Sciatic nerve (tissue), 2 donors: ENCODE data around the gene IL17B. TPM values are rescaled to one million over a fixed set of nuclear protein-coding genes. Genes with fewer than 3 reads are reported as not detected.

Experiments used
- ATAC-seq: fragments of 200-7000 bp; cut with Tn5 transposase; one replicate; pipeline ENCODE4 v1.9.1; 2020; ENCODE audit warnings: mild to moderate bottlenecking, moderate library complexity
- DNase-seq: peaks from one replicate; pipeline ENCODE4 v3.0.0-alpha.2; 2020; ENCODE audit warnings: low spot score
- intact Hi-C: fragments of 100-400 bp; cut with DNase I; formaldehyde crosslinking; loops from one replicate; pipeline ENCODE4 v1.14.2; 2022
- total RNA-seq: library from RNA; stranded (reverse); fragmentation: NEBNext Ultra II Directional; extraction: Animal tissue kit (Norgen Biotek cat#: 25700); gene quantifications from one replicate; pipeline ENCODE4 v1.2.1, GENCODE V29; 2021
- donor health status: DM: no; HTN: no; CAD: no.
- donor health status: DM: no; HTN: no; CAD: no.

The IL17B gene
- 51.7 TPM for total RNA-seq

GRCh38 chr5:149379177-149379761 lies at the start of gene IL17B:
IL17B (minus strand) TSS chr5:149379292; CDS start chr5:149379225, 67 bp downstream.
- DNase-seq, result no peak
- ATAC-seq, result peak; percentile 8
- intact Hi-C loops, result no loop called here

- intact Hi-C loops, result no loop called here
- ATAC-seq (no peak), DNase-seq (no peak)
Measured at GRCh38 chr5:149428032-149428431, 48.9 kb upstream of the IL17B start.

GRCh38 chr5:149427374-149427773 lies 48.3 kb upstream of the IL17B start:
- DNase-seq, result no peak
- intact Hi-C loops, result no loop called here
- ATAC-seq, result no peak

GRCh38 chr5:149426931-149427330 lies 47.8 kb upstream of the IL17B start:
- intact Hi-C loops, result no loop called here
- no peak for DNase-seq
- no peak for ATAC-seq

- ATAC-seq (no peak), DNase-seq (no peak)
- intact Hi-C loops, result no loop called here
Measured at GRCh38 chr5:149425729-149426128, 46.6 kb upstream of the IL17B start.

- ATAC-seq, result no peak
- intact Hi-C loops, result loop anchor here (5.0 kb wide), 1 partner anchor 37 kb away; no protein-coding TSS in a partner anchor
- no peak for DNase-seq
Measured at GRCh38 chr5:149424371-149425315, 45.6 kb upstream of the IL17B start.

- no peak for ATAC-seq
- intact Hi-C loops, result loop anchor here (5.0 kb wide), 1 partner anchor 37 kb away; no protein-coding TSS in a partner anchor
- DNase-seq, result no peak
Measured at GRCh38 chr5:149423794-149424268, 44.7 kb upstream of the IL17B start.

- DNase-seq (no peak), ATAC-seq (no peak)
- intact Hi-C loops, result loop anchor here (5.0 kb wide), 1 partner anchor 36 kb away; no protein-coding TSS in a partner anchor
Measured at GRCh38 chr5:149423049-149423793, 44.1 kb upstream of the IL17B start.

- intact Hi-C loops, result loop anchor here (5.0 kb wide), 1 partner anchor 35 kb away; no protein-coding TSS in a partner anchor
Measured at GRCh38 chr5:149422366-149423048, 43.4 kb upstream of the IL17B start.

GRCh38 chr5:149421834-149422233 lies 42.7 kb upstream of the IL17B start:
- intact Hi-C loops, result loop anchor here (5.0 kb wide), 1 partner anchor 35 kb away; no protein-coding TSS in a partner anchor
- no peak for DNase-seq
- ATAC-seq, result no peak

More at GRCh38 chr5:149422366-149423048, 43.4 kb upstream of the IL17B start:
- no peak for DNase-seq
- ATAC-seq, result peak; percentile 75

- no peak for ATAC-seq
- intact Hi-C loops, result loop anchor here (5.0 kb wide), 1 partner anchor 34 kb away; no protein-coding TSS in a partner anchor
Measured at GRCh38 chr5:149421372-149421685, 42.2 kb upstream of the IL17B start.

GRCh38 chr5:149420545-149421371 lies 41.7 kb upstream of the IL17B start:
- no peak for DNase-seq
- intact Hi-C loops, result loop anchor here (5.0 kb wide), 1 partner anchor 33 kb away; no protein-coding TSS in a partner anchor
- peak; percentile 69 for ATAC-seq

More at GRCh38 chr5:149421372-149421685, 42.2 kb upstream of the IL17B start:
- no peak for DNase-seq

- peak; percentile 22 for ATAC-seq
- intact Hi-C loops, result loop anchor here (5.0 kb wide), 1 partner anchor 33 kb away; no protein-coding TSS in a partner anchor
- no peak for DNase-seq
Measured at GRCh38 chr5:149419859-149420544, 40.9 kb upstream of the IL17B start.

GRCh38 chr5:149419532-149419858 lies 40.4 kb upstream of the IL17B start:
- DNase-seq, result no peak
- ATAC-seq, result no peak
- intact Hi-C loops, result no loop called here

GRCh38 chr5:149418910-149419531 lies 39.9 kb upstream of the IL17B start:
- ATAC-seq (no peak), DNase-seq (no peak)
- intact Hi-C loops, result no loop called here

- DNase-seq (no peak), ATAC-seq (no peak)
- intact Hi-C loops, result no loop called here
Measured at GRCh38 chr5:149417711-149418368, 38.7 kb upstream of the IL17B start.
